H1 (cell line): Measurements from ENCODE around the gene TMEM14B. TPM values are rescaled to one million over a fixed set of nuclear protein-coding genes. Genes with fewer than 3 reads are reported as not detected.

ENCODE experiments used
- EP300 ChIP-seq, 2 experiments: IDR thresholded peaks; 1 replicate in 1 of 2; 2 replicates in 1 of 2; pipeline ENCODE4 v1.6.1; 2011 to 2012; ENCODE audit warnings: low read depth in 2 of 2, low read length in 2 of 2, mild to moderate bottlenecking in 2 of 2, borderline replicate concordance in 1 of 2, inconsistent platforms in 1 of 2, moderate library complexity in 1 of 2
- EZH2 ChIP-seq: fragments of 200-600 bp; sonication (generic); IDR thresholded peaks from 2 replicates; pipeline ENCODE4 v1.7.1; 2012; ENCODE audit warnings: low read depth, mild to moderate bottlenecking, moderate library complexity, low read length, inconsistent platforms; ENCODE audit not compliant: severe bottlenecking
- GTF2F1 ChIP-seq: IDR thresholded peaks from 2 replicates; pipeline ENCODE4 v1.6.1; 2012; ENCODE audit warnings: low read depth, low read length, improper control_type of control experiment, borderline replicate concordance
- HDAC2 ChIP-seq, 2 experiments: fragments of 300-600 bp in 1 of 2; sonication (generic) in 1 of 2; IDR thresholded peaks; 2 replicates each; pipeline ENCODE4 v1.6.1; 2011 to 2012; ENCODE audit warnings: low read depth in 2 of 2, low read length in 2 of 2, mild to moderate bottlenecking in 2 of 2, moderate library complexity in 2 of 2, borderline replicate concordance in 1 of 2, inconsistent platforms in 1 of 2
- HDAC6 ChIP-seq: IDR thresholded peaks from one replicate; pipeline ENCODE4 v1.7.1; 2012; ENCODE audit warnings: low read depth, mild to moderate bottlenecking, inconsistent platforms, low read length, moderate library complexity
- JUN ChIP-seq: IDR thresholded peaks from 2 replicates; pipeline ENCODE4 v1.6.1; 2011; ENCODE audit warnings: low read depth, mild to moderate bottlenecking, improper control_type of control experiment, low read length
- KDM1A ChIP-seq: fragments of 200-600, 300-600 bp; sonication (generic); IDR thresholded peaks from 2 replicates; pipeline ENCODE4 v1.7.1; 2016; ENCODE audit warnings: mild to moderate bottlenecking, low read length, borderline replicate concordance
- MAFK ChIP-seq: IDR thresholded peaks from 2 replicates; pipeline ENCODE4 v1.6.1; 2012; ENCODE audit warnings: low read depth, mild to moderate bottlenecking, improper control_type of control experiment, low read length
- NRF1 ChIP-seq: IDR thresholded peaks from 2 replicates; pipeline ENCODE4 v1.6.1; 2011; ENCODE audit warnings: mild to moderate bottlenecking, low read depth, low read length, improper control_type of control experiment
- PHF8 ChIP-seq: fragments of 200-600 bp; sonication (generic); conservative IDR thresholded peaks from 2 replicates; pipeline ENCODE4 v1.7.1; 2012; ENCODE audit warnings: low read depth, mild to moderate bottlenecking, inconsistent platforms, low read length, moderate library complexity
- POLR2A ChIP-seq, 2 experiments: IDR thresholded peaks; 1 replicate in 1 of 2; 2 replicates in 1 of 2; pipeline ENCODE4 v1.6.1; 2011; ENCODE audit warnings: low read depth in 2 of 2, low read length in 2 of 2, mild to moderate bottlenecking in 2 of 2; ENCODE audit errors: control extremely low read depth in 1 of 2
- POU5F1 ChIP-seq: IDR thresholded peaks from 2 replicates; pipeline ENCODE4 v1.6.1; 2011; ENCODE audit warnings: low read depth, mild to moderate bottlenecking, low read length, moderate library complexity
- RAD21 ChIP-seq, 2 experiments: IDR thresholded peaks in 1 of 2; conservative IDR thresholded peaks in 1 of 2; 2 replicates each; pipeline ENCODE4 v1.6.1; 2011; ENCODE audit warnings: low read depth in 2 of 2, low read length in 2 of 2, improper control_type of control experiment in 1 of 2, inconsistent platforms in 1 of 2, mild to moderate bottlenecking in 1 of 2, moderate library complexity in 1 of 2
- RBBP5 ChIP-seq: IDR thresholded peaks from 2 replicates; pipeline ENCODE4 v1.7.1; 2012; ENCODE audit warnings: low read depth, mild to moderate bottlenecking, inconsistent platforms, low read length, moderate library complexity, borderline replicate concordance
- RFX5 ChIP-seq: IDR thresholded peaks from 2 replicates; pipeline ENCODE4 v1.6.1; 2011; ENCODE audit warnings: low read depth, low read length, improper control_type of control experiment, borderline replicate concordance
- SP4 ChIP-seq: IDR thresholded peaks from 2 replicates; pipeline ENCODE4 v1.6.1; 2012; ENCODE audit warnings: low read length, inconsistent platforms
- TBP ChIP-seq: IDR thresholded peaks from 2 replicates; pipeline ENCODE4 v1.6.1; 2011; ENCODE audit warnings: low read depth, low read length, improper control_type of control experiment
- polyA plus RNA-seq, 7 experiments: library from polyadenylated mRNA; depleted of rRNA in 3 of 7; stranded (reverse) in 5 of 7; unstranded in 2 of 7; fragments of >200 nt in 5 of 7; fragments of 200-250 nt in 2 of 7; gene quantifications; 1 replicate in 5 of 7; 2 replicates in 1 of 7; 4 replicates in 1 of 7; pipeline versions ENCODE4 v1.2.1 to v1.2.3, GENCODE V29; 2011 to 2013; ENCODE audit warnings: missing spikeins in 2 of 7, mixed read lengths in 2 of 7
- total RNA-seq: library from RNA; stranded (reverse); fragmentation: NEBNext Ultra II Directional; extraction: Animal tissue kit (Norgen Biotek cat#: 25700); gene quantifications from 2 replicates; pipeline ENCODE4 v1.2.1, GENCODE V29; 2021
- TF ChIP-seq, protein P1 (sequence below): IDR thresholded peaks from 2 replicates; pipeline ENCODE4 v1.6.1; 2011; ENCODE audit warnings: low read length, improper control_type of control experiment
- TF ChIP-seq, protein P2 (sequence below), 3 experiments: IDR thresholded peaks; 1 replicate in 2 of 3; 2 replicates in 1 of 3; pipeline versions ENCODE4 v1.5.1 to v1.6.1; 2011; ENCODE audit warnings: low read length in 3 of 3, mild to moderate bottlenecking in 3 of 3, inconsistent platforms in 2 of 3, low read depth in 1 of 3, moderate library complexity in 1 of 3; ENCODE audit not compliant: insufficient read depth in 1 of 3; ENCODE audit errors: control extremely low read depth in 1 of 3

Gene TMEM14B
- total and polyA plus RNA-seq, 2 of the 8 experiments (the other 6 are each of a cell fraction or from before 2014, with no cell fraction given), result 84.6 to 109 TPM

DNA sequence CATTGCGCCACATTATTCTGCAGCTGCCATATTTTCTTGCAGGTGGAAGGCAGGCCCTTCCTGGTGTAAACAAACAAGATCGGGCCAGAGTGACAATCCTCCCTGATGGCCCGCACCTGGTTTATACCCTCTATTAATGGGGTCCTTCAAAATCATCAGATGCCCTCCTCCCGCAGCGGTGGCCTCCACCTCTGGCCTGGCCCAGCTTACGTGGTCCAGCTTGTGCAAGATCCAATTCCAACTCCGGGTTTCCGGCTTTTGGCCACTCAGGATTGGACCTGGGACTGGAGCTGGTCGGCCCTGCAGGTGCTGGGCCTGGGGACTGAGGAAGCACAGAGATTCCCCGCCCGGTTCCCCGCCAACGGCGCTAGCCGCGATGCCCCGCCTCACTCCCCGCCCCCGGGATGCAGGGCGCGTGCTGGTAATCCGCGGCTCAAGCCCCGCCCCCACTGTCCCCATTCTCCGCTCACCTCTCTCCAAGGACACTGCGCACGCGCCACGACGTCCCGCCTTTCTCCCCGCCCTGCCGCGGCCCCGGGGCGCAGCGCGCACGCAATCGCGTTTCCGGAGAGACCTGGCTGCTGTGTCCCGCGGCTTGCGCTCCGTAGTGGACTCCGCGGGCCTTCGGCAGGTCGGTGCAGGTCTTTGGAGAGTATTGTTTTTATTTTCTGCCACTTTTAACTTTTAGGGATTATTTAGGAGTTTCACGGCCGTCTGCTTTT lies at the start of gene TMEM14B (continued):
- TF ChIP-seq EZH2, result no peak
- TF ChIP-seq SP4, result peak; percentile 72; the same call in 1 of the 2 replicates
- TF ChIP-seq KDM1A, result 0 out of 2 replicates have a peak, but pooled peaks have one; percentile 5
- peak; percentile 67 to 87 for TF ChIP-seq POLR2A (IDR thresholded peaks at IDR 0.05; ENCODE audit: control extremely low read depth in 1 of 2, low read depth in 2 of 2, low read length in 2 of 2)
- no peak; a peak in 1 of 4 replicates for TF ChIP-seq RAD21 (IDR thresholded peaks at IDR 0.05 in 1 of 2, conservative IDR thresholded peaks at IDR 0.05 in 1 of 2; ENCODE audit: low read depth in 2 of 2, low read length in 2 of 2)
- no peak for TF ChIP-seq JUN
- TF ChIP-seq, protein P1, sequence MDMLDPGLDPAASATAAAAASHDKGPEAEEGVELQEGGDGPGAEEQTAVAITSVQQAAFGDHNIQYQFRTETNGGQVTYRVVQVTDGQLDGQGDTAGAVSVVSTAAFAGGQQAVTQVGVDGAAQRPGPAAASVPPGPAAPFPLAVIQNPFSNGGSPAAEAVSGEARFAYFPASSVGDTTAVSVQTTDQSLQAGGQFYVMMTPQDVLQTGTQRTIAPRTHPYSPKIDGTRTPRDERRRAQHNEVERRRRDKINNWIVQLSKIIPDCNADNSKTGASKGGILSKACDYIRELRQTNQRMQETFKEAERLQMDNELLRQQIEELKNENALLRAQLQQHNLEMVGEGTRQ, result 0 out of 2 replicates have a peak, but pooled peaks have one; percentile 6
- TF ChIP-seq POU5F1, result no peak
- TF ChIP-seq MAFK, result no peak
- TF ChIP-seq, protein P2, sequence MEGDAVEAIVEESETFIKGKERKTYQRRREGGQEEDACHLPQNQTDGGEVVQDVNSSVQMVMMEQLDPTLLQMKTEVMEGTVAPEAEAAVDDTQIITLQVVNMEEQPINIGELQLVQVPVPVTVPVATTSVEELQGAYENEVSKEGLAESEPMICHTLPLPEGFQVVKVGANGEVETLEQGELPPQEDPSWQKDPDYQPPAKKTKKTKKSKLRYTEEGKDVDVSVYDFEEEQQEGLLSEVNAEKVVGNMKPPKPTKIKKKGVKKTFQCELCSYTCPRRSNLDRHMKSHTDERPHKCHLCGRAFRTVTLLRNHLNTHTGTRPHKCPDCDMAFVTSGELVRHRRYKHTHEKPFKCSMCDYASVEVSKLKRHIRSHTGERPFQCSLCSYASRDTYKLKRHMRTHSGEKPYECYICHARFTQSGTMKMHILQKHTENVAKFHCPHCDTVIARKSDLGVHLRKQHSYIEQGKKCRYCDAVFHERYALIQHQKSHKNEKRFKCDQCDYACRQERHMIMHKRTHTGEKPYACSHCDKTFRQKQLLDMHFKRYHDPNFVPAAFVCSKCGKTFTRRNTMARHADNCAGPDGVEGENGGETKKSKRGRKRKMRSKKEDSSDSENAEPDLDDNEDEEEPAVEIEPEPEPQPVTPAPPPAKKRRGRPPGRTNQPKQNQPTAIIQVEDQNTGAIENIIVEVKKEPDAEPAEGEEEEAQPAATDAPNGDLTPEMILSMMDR (IDR thresholded peaks at IDR 0.05; ENCODE audit: control extremely low read depth in 1 of 3, insufficient read depth in 1 of 3, low read depth in 1 of 3, low read length in 3 of 3), result no peak
- no peak for TF ChIP-seq EP300 (IDR thresholded peaks at IDR 0.05; ENCODE audit: borderline replicate concordance in 1 of 2, low read depth in 2 of 2, low read length in 2 of 2)
- no peak for TF ChIP-seq HDAC6
- TF ChIP-seq RFX5, result no peak
- peak; percentile 84 for TF ChIP-seq NRF1
- TF ChIP-seq TBP, result peak; percentile 79
- peak; percentile 44; the same call in 1 of the 2 replicates for TF ChIP-seq GTF2F1
- TF ChIP-seq RBBP5, result peak; percentile 61; the same call in 1 of the 2 replicates
- TF ChIP-seq PHF8, result peak; percentile 79
- TF ChIP-seq HDAC2 (IDR thresholded peaks at IDR 0.05; ENCODE audit: borderline replicate concordance in 1 of 2, low read depth in 2 of 2, low read length in 2 of 2), result peak; percentile 17 to 62; a peak in 1 of 4 replicates
